Measurements from ENCODE around the gene TMEM156.

- TF ChIP-seq, protein P1, sequence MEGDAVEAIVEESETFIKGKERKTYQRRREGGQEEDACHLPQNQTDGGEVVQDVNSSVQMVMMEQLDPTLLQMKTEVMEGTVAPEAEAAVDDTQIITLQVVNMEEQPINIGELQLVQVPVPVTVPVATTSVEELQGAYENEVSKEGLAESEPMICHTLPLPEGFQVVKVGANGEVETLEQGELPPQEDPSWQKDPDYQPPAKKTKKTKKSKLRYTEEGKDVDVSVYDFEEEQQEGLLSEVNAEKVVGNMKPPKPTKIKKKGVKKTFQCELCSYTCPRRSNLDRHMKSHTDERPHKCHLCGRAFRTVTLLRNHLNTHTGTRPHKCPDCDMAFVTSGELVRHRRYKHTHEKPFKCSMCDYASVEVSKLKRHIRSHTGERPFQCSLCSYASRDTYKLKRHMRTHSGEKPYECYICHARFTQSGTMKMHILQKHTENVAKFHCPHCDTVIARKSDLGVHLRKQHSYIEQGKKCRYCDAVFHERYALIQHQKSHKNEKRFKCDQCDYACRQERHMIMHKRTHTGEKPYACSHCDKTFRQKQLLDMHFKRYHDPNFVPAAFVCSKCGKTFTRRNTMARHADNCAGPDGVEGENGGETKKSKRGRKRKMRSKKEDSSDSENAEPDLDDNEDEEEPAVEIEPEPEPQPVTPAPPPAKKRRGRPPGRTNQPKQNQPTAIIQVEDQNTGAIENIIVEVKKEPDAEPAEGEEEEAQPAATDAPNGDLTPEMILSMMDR (conservative IDR thresholded peaks at IDR 0.05 in 1 of 2, IDR thresholded peaks at IDR 0.05 in 1 of 2; ENCODE audit: low read depth in 1 of 2, low read length in 2 of 2) = no peak
- no peak for TF ChIP-seq EZH2 (IDR thresholded peaks at IDR 0.05; ENCODE audit: low read length, missing control alignments)
Measured at GRCh38 chr4:39037941-39038340, 5.7 kb upstream of the TMEM156 start.

Data from fibroblast of lung (primary cell).